GM12874 (cell line): ENCODE data around the gene PAPOLB.
A peak's percentile ranks its signal among the peaks of the same experiment; 100 is the strongest.

Experiments used
- TF ChIP-seq, protein P1 (sequence below): IDR thresholded peaks from 2 replicates; pipeline ENCODE4 v1.5.1; 2011; ENCODE audit warnings: low read depth, mild to moderate bottlenecking, control low read depth, low read length, moderate library complexity; ENCODE audit not compliant: insufficient read depth

PAPOLB gene

DNA sequence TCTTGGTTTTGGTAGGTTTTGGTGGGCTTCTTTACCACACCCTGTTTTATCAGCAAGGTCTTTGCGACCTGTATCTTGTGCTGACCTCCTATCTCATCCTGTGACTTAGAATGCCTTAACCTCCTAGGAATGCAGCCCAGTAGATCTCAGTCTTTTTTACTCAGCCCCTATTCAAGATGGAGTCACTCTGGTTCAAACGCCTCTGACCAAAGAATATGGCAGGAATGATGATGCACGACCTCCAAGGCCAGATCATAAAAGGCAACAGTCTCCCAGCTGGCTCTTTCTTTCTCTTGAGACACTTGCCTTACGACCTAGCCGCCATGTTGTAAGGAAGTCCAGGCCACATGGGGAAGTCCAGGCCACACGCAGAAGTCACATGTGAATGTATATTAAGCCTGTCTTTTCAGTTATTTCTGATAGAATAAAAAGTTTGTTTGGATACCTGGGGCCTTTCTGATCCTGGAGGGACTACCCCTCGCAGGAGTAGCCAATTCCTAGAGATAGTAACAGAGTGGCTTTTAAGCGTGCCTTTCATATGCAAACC, 32.2 kb upstream of the PAPOLB start:
- TF ChIP-seq, protein P1, sequence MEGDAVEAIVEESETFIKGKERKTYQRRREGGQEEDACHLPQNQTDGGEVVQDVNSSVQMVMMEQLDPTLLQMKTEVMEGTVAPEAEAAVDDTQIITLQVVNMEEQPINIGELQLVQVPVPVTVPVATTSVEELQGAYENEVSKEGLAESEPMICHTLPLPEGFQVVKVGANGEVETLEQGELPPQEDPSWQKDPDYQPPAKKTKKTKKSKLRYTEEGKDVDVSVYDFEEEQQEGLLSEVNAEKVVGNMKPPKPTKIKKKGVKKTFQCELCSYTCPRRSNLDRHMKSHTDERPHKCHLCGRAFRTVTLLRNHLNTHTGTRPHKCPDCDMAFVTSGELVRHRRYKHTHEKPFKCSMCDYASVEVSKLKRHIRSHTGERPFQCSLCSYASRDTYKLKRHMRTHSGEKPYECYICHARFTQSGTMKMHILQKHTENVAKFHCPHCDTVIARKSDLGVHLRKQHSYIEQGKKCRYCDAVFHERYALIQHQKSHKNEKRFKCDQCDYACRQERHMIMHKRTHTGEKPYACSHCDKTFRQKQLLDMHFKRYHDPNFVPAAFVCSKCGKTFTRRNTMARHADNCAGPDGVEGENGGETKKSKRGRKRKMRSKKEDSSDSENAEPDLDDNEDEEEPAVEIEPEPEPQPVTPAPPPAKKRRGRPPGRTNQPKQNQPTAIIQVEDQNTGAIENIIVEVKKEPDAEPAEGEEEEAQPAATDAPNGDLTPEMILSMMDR: no peak

DNA sequence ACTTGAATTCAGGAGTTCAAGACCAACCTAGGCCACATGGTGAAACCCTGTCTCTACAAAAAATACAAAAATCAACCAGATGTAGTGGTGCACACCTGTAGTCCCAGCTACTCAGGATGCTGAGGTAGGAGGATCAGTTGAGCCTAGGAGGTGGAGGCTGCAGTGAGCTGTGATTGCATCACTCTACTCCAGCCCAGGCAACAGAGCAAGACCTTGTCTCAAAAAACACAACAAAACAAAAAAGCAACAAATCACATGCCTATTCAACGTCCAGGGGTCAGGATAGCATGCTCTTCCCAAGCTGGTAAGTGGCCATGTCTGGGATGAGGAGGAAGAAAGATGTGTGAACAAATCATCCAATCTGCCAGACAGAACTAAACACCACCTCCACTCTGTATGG, 27.9 kb upstream of the PAPOLB start:
- TF ChIP-seq, protein P1: no peak

DNA sequence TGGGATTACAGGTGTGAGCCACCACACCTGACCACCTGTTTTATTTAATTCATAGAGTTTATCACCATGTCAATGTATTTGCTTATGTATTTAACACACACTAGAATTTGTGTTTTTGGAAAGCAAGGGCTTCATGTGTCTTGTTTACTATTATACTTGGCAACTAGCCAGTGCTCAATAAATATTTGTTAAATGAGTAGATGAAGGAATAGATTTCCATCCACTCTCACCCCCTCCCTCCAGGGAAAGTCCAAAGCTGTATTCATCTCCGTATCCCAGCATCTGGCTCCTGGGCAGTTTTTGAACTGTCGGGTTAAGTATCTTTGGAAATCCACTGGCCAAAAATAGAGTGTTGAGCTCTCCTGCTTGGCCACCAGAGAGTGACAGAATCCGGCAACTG, 26.3 kb upstream of the PAPOLB start:
- TF ChIP-seq, protein P1: no peak

DNA sequence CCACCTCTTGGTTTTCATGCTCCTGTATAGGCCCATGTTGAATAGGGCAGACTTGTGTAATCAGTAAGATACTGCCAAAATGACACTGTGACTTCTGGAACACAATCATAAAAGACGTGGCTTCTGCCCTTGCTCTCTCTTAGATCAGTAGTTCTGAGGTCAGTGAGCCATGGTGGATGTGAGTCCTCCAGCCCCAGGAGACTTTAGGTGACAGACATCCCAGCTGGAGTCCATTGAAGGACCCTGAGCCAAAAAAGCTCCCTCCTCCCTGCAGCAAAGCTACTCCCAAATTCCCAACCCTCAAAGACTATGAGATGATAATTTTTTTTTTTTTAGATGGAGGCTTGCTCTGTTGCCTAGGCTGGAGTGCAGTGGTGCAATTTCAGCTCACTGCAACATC, 24.8 kb upstream of the PAPOLB start:
- TF ChIP-seq, protein P1: no peak

DNA sequence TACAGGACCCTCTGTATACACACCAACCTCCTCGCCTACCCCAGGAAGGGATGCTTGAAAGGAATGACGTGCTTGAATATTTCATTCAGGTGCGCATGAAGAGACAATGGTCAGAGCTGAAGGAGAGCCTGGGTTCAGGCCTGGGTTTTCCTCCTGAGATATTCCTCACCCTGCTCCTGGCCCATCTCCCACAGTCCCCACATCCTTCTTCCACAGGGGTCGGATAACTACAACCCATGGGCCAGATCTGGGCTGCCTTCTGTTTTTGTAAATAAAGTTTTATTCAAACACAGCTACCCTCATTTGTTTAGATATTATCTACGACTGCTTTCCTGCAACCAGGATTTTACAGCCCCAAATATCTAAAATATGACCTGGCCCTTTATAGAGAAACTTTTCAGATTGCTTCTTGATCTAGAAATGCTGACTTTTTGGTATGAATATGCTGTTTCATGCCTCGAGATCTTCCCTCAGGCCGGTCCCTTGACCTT, 23.5 kb upstream of the PAPOLB start:
- TF ChIP-seq, protein P1: no peak

DNA sequence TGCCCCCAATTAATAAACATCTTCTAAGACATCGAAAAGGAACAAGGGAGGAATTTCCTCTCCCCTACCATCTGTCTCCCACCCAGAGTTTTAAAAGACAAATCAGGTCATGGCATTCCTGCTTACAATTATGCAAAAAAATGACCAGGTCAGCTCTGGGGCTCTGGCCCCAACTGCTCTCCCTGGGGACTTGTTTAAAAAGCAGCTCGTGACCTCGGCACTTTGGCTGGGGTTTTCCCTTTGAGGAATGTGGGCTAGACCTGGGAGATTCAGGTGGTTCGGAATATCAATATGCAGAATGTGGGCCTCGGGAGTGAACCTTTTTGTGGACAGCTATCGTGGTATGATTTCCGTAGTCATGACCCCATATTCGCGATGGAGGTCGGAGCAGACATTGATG, 22.3 kb upstream of the PAPOLB start:
- TF ChIP-seq, protein P1: no peak

DNA sequence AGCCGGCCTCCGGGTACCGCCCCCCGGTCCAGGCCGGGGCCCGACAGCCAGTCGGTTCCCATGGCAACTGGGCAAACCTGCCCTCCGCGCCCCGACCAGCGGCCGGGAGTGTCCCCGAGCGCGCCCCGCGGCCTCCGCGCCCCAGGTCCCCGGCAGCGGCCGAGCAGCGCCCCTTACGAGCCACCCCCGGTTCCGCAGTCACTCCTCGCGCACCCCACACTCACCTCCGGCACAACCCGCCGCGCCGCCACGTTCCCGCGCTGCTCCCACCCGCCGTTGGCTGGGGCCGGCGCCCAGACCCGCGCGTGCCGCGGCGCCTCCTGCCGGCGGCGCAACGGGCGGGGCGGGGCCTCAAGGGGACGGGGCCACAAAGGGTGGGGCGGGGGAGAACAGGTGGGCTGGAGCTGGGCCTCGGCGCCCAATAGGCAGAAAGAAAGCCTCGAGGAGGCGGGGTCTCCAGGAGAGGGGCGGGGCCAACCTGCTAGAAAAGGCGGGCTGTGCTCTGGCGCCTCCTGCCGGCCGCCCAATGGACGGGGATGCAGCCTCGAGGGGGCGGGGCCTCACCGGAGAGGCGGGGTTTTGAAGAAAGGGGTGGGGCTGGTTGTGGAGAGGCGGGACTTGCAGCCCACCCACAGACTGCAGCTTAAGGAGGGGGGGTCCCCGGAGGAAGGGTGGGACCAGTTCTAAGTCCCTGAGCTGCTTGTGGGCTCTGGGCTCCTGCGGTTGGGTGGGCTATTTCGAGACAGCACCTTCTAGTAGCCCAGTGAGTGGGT, 21.7 kb upstream of the PAPOLB start, which contains the start of gene RADIL:
RADIL (minus strand) TSS at position 345 of the 773 bp plus-strand sequence. CDS start 5,577 bp downstream, outside the sequence.
- TF ChIP-seq, protein P1: peak; percentile 48
